Measurements from ENCODE around the gene SH3BP5L. TPM values are rescaled to one million over a fixed set of nuclear protein-coding genes. Genes with fewer than 3 reads are reported as not detected.

SH3BP5L gene
- total RNA-seq, 1 donor from 2014 or later, result 30.8 TPM

DNA sequence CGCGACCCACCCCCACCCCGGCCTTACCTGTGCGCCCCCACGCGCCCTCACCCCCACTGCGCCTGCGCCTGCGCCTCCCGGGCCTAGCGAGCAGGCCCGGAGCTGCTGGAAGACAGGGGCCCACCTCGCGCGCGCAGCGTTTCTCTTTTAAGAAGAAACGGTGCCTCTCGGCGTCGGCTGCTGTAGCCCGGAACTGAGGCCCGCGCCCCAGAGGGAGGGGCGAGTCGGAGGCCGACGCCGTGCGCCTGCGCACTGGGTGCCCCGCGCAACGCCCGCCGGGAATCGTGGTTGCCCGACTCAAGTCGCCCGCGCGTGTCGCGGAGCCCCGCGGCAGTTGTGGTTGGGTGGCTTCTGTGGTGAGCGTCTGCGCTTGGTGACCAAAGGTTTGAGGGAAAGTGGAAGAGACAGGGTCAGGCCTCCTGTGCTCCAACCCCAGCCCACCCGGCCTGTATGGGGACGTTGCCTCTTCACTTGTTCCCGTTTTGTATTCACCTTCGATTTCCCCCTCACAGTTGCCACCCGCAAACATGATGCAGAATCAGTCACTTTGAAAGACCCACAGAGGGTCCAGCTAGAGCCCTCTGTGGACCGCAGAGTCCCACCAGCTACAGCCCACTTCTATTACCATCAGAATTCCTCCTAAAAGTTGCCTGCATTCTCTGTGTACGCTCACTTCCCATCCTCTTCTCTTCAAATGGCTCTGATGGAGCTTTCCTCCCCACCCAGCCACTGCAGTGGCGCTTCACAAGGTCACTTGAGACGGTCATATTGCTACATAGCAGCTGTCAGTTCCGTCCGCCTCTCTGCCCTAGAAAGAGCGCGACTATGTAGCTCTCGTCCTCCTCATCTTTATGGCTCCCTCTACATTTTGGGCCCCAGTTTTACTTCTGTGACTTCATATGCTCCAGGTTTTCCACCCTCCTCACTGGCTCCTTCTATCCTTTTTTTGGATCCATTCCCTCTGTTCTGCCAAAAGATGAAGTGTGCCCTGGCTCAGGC lies 33.5 kb upstream of the SH3BP5L start, which contains the start of gene ZNF692:
Gene ZNF692, minus strand, starts transcription at position 195 of the 999 bp plus-strand sequence. CDS start 776 bp downstream, outside the sequence.
- peaks cover 36% of the 10 kb centered on the region for H3K4me1 Mint-ChIP-seq (ENCODE audit: low read depth)
- DNase-seq (ENCODE audit: low spot score), result no peak
- H3K36me3 Mint-ChIP-seq (ENCODE audit: low read depth), result peaks cover 2% of the 10 kb centered on the region
- TF ChIP-seq CTCF (IDR thresholded peaks at IDR 0.05), result no peak
- peak within 1 kb of the TSS; percentile 78 for H3K4me3 Mint-ChIP-seq (ENCODE audit: unreplicated experiment)
- H3K27me3 Mint-ChIP-seq (ENCODE audit: low read depth), result no peaks in the 10 kb centered on the region
- no peaks in the 10 kb centered on the region for H3K9me3 Mint-ChIP-seq (ENCODE audit: low read depth)
- peak within 1 kb of the TSS; percentile 82 for H3K27ac Mint-ChIP-seq (ENCODE audit: unreplicated experiment)

DNA sequence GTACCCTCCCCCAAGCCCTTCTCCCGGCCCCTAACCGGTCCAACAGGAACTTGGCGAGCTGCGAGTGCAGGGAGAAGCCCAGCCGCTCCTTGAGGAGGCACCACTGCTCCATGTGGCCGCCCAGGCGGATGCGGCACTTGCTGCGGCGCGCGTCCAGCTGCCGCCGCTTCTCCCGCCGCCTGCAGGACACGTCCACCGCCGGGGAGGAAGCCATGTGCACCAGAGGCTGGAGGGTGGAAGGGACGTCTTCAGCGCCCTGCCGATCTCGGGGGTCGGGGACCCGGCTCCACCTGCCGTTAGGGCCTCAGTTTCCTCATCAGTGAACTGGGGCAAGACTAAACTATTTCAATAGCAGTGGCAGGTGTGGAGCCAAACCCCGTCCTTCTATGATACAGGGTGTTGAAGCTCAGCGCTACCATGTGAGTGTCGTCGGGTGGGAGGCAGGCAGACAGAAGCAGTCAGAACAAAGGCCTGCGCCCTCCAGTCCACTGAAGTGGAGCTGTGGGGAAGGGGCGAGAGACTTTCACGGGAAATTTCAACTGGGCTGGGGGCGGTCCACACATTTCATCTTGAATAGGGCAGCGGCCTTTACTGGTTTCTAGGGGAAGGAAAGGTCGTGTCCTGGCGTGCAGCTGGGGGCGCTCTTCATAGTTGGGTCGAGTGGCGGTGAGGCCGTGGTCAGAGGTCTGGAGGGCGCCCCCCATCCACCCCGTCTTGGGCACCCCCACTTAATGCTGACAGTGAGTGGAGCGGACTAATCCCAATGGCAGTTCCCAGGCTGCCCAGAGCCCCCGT lies 32.6 kb upstream of the SH3BP5L start:
- Mint-ChIP-seq H3K4me1 (ENCODE audit: low read depth) (peaks cover 28% of the 10 kb centered on the region), H3K27ac (ENCODE audit: unreplicated experiment) (peak overlapping the region; percentile 81), H3K9me3 (ENCODE audit: low read depth) (no peaks in the 10 kb centered on the region), H3K4me3 (ENCODE audit: unreplicated experiment) (peak overlapping the region; percentile 78), H3K36me3 (ENCODE audit: low read depth) (peaks cover 3% of the 10 kb centered on the region), H3K27me3 (ENCODE audit: low read depth) (no peaks in the 10 kb centered on the region)
- peak; percentile 65 for TF ChIP-seq CTCF (IDR thresholded peaks at IDR 0.05)
- no peak for DNase-seq (ENCODE audit: low spot score)

DNA sequence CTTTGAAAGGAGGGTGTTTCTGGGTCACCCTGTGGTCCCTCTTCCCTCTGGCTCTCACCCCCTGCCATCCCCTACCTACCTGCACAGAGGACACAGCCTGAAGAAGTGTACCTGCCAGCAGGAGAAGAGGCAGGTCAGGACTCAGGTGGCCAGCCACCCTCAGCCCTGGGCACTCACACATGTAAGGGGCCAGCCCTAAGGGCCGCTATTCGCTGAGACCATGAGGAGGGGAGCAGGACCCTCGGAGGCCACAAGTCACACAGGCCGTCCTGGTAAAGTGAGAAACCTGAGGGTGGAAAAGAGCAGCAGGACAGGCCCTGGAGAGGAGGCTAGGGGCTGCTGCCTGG lies 32.0 kb upstream of the SH3BP5L start:
- TF ChIP-seq CTCF (IDR thresholded peaks at IDR 0.05), result no peak
- Mint-ChIP-seq H3K27ac (ENCODE audit: unreplicated experiment) (peak overlapping the region; percentile 81), H3K9me3 (ENCODE audit: low read depth) (no peaks in the 10 kb centered on the region), H3K36me3 (ENCODE audit: low read depth) (peaks cover 3% of the 10 kb centered on the region), H3K4me1 (ENCODE audit: low read depth) (peaks cover 24% of the 10 kb centered on the region), H3K4me3 (ENCODE audit: unreplicated experiment) (peak overlapping the region; percentile 78), H3K27me3 (ENCODE audit: low read depth) (no peaks in the 10 kb centered on the region)
- DNase-seq (ENCODE audit: low spot score), result no peak

GRCh38 chr1:248857201-248857600 lies 31.5 kb upstream of the SH3BP5L start:
- no peak overlapping the region for H3K27ac Mint-ChIP-seq (ENCODE audit: unreplicated experiment)
- DNase-seq (ENCODE audit: low spot score), result no peak
- no peak for TF ChIP-seq CTCF (IDR thresholded peaks at IDR 0.05)

GRCh38 chr1:248856176-248856575 lies 30.5 kb upstream of the SH3BP5L start:
- Mint-ChIP-seq H3K27me3 (ENCODE audit: low read depth) (no peaks in the 10 kb centered on the region), H3K4me3 (ENCODE audit: unreplicated experiment) (no peak overlapping the region), H3K9me3 (ENCODE audit: low read depth) (no peaks in the 10 kb centered on the region), H3K36me3 (ENCODE audit: low read depth) (peaks cover 3% of the 10 kb centered on the region), H3K4me1 (ENCODE audit: low read depth) (peaks cover 20% of the 10 kb centered on the region), H3K27ac (ENCODE audit: unreplicated experiment) (no peak overlapping the region)
- no peak for DNase-seq (ENCODE audit: low spot score)
- TF ChIP-seq CTCF (IDR thresholded peaks at IDR 0.05), result no peak

More at GRCh38 chr1:248857201-248857600, 31.5 kb upstream of the SH3BP5L start:
- Mint-ChIP-seq H3K27me3 (ENCODE audit: low read depth) (no peaks in the 10 kb centered on the region), H3K9me3 (ENCODE audit: low read depth) (no peaks in the 10 kb centered on the region), H3K4me1 (ENCODE audit: low read depth) (peaks cover 20% of the 10 kb centered on the region), H3K36me3 (ENCODE audit: low read depth) (peaks cover 3% of the 10 kb centered on the region), H3K4me3 (ENCODE audit: unreplicated experiment) (peak overlapping the region; percentile 78)
